Measurements from ENCODE around the gene SCYGR3.

GRCh38 chr2:227629435-227629834 lies 14.8 kb upstream of the SCYGR3 start:
- no peak for TF ChIP-seq CTCF (IDR thresholded peaks at IDR 0.05)
- TF ChIP-seq POLR2AphosphoS5 (IDR thresholded peaks at IDR 0.05) = no peak
- TF ChIP-seq POLR2A (IDR thresholded peaks at IDR 0.05) = no peak

Data from stomach (tissue), 4 donors.